Neuron (in vitro differentiated cells): ENCODE measurements around the gene DNAJC19.

ENCODE experiments used
- H2AFZ ChIP-seq: one replicate; pipeline ENCODE4 v1.6.1; 2013; ENCODE audit warnings: low read depth, mild to moderate bottlenecking, inconsistent platforms, low read length, moderate library complexity
- H3K27me3 ChIP-seq: one replicate; pipeline ENCODE4 v1.6.1; 2013; ENCODE audit warnings: low read length; ENCODE audit not compliant: insufficient read depth
- H3K36me3 ChIP-seq: one replicate; pipeline ENCODE4 v1.6.1; 2013; ENCODE audit warnings: low read length; ENCODE audit not compliant: insufficient read depth
- H3K4me1 ChIP-seq: one replicate; pipeline ENCODE4 v1.6.1; 2013; ENCODE audit warnings: low read length; ENCODE audit not compliant: insufficient read depth
- H3K4me3 ChIP-seq: 2 replicates; pipeline ENCODE4 v1.5.1; 2013; ENCODE audit warnings: mild to moderate bottlenecking, low read length, moderate library complexity
- H3K9me3 ChIP-seq: one replicate; pipeline ENCODE4 v1.6.1; 2013; ENCODE audit warnings: low read length

The DNAJC19 gene

DNA sequence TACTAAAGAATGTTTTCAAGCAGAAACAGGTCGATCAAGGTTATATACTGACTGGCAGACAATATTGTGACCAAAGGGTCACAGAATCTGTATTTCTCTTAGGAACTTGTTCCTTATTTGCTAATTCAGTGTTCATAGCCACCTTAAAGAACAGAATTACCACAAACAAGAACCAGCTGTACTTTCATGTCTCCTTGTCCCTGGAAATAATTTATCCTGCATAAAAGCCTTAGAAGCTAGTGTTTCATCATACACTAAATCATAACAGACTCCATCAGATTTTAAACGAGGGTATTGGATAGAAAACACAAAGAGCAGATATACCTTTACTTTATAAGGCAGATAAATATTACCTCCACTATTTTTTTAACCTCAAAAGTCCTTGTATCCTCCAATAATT is 6.4 kb downstream of the DNAJC19 start:
- no peak overlapping the region for H2AFZ ChIP-seq
- H3K9me3 ChIP-seq: no peaks in the 10 kb centered on the region
- no peaks in the 10 kb centered on the region for H3K27me3 ChIP-seq
- H3K36me3 ChIP-seq: peaks cover 53% of the 10 kb centered on the region
- no peaks in the 10 kb centered on the region for H3K4me1 ChIP-seq
- H3K4me3 ChIP-seq: no peak overlapping the region

DNA sequence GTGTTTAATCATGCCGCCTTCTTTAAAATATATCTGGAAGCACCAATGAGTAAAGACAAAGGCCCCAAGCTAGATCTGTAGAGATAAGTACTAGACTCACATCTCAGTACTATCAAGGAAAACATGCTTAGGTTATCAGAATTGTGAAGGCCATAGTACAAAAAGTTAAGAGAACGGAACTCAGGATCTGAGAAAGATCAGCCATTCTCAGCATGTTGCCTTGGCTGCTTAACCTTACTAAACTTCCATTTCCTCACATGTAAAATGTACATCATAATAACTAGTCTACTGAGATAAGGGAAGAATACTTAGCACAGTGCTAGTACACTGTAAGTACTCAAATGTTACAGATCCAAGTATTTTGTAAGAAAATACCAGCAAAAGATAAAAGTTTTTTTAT is 7.6 kb downstream of the DNAJC19 start:
- H3K4me3 ChIP-seq: no peak overlapping the region
- H3K9me3 ChIP-seq: no peaks in the 10 kb centered on the region
- H3K36me3 ChIP-seq: peaks cover 58% of the 10 kb centered on the region
- H3K4me1 ChIP-seq: peaks cover 5% of the 10 kb centered on the region
- H3K27me3 ChIP-seq: no peaks in the 10 kb centered on the region
- H2AFZ ChIP-seq: no peak overlapping the region

DNA sequence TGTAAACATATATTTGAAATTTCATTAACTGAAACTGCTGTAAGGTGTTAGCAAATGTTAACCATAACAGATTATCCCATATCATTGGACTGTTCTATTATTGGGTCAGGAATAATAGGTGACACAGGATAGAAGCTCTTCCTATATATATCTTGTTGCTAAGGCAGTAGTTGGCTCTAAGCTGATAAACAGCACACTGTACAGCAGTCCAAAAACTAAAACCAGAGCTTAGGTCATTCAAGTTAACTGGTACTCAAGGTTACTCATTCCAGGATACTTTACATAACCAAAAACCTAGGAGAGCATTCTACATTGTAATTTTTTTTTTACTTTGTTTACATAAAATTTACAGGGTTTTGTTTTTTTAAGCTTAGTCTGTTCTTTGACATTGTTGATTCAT is 8.9 kb downstream of the DNAJC19 start:
- no peaks in the 10 kb centered on the region for H3K9me3 ChIP-seq
- H3K27me3 ChIP-seq: no peaks in the 10 kb centered on the region
- no peak overlapping the region for H3K4me3 ChIP-seq
- H2AFZ ChIP-seq: no peak overlapping the region
- peaks cover 63% of the 10 kb centered on the region for H3K36me3 ChIP-seq
- peaks cover 7% of the 10 kb centered on the region for H3K4me1 ChIP-seq

DNA sequence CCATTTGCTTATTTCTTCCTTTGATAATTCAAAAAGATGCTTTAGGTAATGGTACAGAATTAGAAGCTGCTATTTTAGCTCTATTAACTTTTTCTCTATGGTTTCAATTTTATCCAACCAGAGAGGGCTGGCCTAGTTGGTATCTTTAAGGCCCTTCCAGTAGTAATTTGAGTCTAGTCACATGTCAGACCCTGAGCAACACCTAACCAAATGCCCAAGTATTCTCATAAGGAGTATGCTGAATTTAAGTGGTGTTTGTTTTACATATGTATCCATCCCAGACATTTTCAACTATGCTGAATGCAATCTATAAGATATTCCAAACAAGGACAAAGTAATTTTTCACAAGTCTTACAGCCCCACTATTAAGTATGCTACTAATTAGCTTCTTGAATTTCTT is 9.6 kb downstream of the DNAJC19 start:
- peaks cover 64% of the 10 kb centered on the region for H3K36me3 ChIP-seq
- H3K9me3 ChIP-seq: no peaks in the 10 kb centered on the region
- no peaks in the 10 kb centered on the region for H3K27me3 ChIP-seq
- H3K4me1 ChIP-seq: peaks cover 7% of the 10 kb centered on the region
- H2AFZ ChIP-seq: no peak overlapping the region
- no peak overlapping the region for H3K4me3 ChIP-seq

DNA sequence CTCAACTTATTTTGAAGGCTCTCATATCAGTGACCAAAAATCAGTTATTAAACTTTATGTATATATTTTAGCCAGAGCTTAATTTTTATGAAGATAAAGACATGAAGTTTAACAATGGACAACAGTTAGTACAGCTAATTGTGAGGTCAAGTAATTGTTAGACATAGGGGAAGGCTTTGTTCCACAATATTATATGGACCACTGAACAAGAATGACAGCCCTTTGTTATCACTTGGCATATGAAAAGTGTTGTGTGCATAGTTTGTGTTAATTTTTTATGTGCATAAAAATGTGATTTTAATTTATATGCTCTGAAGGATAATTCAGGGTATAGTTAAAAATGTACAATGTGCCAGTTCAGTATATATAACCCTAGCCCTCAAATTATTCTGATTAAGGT is 12.0 kb downstream of the DNAJC19 start:
- H2AFZ ChIP-seq: no peak overlapping the region
- H3K9me3 ChIP-seq: no peaks in the 10 kb centered on the region
- peaks cover 7% of the 10 kb centered on the region for H3K4me1 ChIP-seq
- no peak overlapping the region for H3K4me3 ChIP-seq
- H3K27me3 ChIP-seq: no peaks in the 10 kb centered on the region
- H3K36me3 ChIP-seq: peaks cover 65% of the 10 kb centered on the region

DNA sequence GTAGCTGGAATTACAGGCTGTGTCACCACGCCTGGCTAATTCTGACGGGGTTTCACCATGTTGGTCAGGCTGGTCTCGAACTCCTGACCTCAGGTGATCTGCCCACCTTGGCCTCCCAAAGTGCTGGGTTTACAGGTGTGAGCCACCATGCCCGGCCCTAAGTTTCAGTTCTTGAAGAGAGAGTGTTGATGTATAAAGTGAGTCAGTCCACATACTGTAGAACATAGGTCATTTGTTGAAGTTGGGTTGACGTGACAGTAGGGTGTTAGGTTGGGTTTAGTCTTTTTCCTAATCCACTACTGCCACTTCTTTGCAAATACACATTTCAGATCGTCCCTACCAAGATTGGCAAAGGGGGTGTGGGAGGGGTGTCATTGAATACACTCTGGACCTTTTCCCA is 15.2 kb downstream of the DNAJC19 start:
- no peak overlapping the region for H2AFZ ChIP-seq
- H3K9me3 ChIP-seq: no peaks in the 10 kb centered on the region
- peaks cover 7% of the 10 kb centered on the region for H3K4me1 ChIP-seq
- no peak overlapping the region for H3K4me3 ChIP-seq
- H3K36me3 ChIP-seq: peaks cover 88% of the 10 kb centered on the region
- H3K27me3 ChIP-seq: no peaks in the 10 kb centered on the region

DNA sequence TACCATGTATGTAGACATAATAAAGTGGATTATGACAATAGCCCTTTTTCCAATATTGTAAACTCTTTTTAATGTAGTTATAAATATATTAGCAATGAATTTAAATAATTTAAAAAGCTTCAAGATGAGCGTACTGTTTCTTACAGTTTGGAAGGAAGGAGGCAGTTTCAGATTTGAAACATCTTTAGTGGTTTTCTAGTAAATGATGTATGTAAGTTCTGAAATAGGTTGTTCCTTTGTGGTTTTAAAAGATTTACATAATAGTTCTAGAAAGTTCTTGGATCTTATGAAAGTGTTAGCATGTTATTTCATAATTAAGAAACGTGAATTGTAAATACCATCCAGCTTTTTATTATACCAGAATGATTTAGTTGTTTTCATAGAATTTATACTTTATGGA is 16.0 kb downstream of the DNAJC19 start:
- H3K27me3 ChIP-seq: no peaks in the 10 kb centered on the region
- no peaks in the 10 kb centered on the region for H3K9me3 ChIP-seq
- H3K4me3 ChIP-seq: no peak overlapping the region
- H2AFZ ChIP-seq: no peak overlapping the region
- H3K4me1 ChIP-seq: peaks cover 7% of the 10 kb centered on the region
- peaks cover 89% of the 10 kb centered on the region for H3K36me3 ChIP-seq

DNA sequence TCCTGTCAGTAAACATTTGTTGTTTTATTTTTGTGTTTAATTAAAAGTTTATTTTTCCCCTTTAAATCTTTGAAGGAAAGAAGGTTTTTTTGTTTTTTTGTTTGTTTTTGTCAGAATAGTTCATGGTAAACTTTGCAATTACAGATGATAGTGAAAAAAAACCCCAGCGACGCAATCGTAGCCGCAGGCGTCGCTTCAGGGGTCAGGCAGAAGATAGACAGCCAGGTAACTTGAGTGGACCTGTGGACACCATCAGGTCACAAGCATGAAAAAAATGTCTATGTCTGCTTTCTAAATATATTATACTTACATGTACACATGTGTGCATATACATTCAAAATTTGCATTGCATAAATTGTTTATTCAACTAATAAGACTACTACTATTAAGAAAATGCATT is 18.6 kb downstream of the DNAJC19 start:
- H3K4me1 ChIP-seq: no peaks in the 10 kb centered on the region
- H3K4me3 ChIP-seq: no peak overlapping the region
- no peaks in the 10 kb centered on the region for H3K27me3 ChIP-seq
- H2AFZ ChIP-seq: no peak overlapping the region
- H3K36me3 ChIP-seq: peaks cover 89% of the 10 kb centered on the region
- H3K9me3 ChIP-seq: no peaks in the 10 kb centered on the region

DNA sequence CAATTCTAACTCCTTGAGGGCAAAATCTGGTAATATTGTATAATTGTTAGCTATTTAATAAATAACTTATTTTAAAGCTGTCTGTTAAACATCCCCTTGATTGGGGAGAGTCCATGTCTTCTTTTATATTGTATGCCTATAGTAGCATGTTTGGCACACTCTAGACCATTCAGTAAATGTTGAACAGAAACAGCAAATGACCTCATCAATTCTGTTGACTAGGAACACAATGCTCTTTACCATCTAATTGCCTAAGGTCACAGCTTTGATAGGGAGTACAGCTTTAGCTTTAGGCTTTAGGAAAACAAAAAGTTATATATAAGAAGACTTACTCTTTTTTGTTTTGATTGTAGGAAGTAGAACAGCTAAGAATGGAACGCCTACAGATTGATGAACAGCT is 27.0 kb downstream of the DNAJC19 start:
- no peak overlapping the region for H3K4me3 ChIP-seq
- H3K4me1 ChIP-seq: no peaks in the 10 kb centered on the region
- no peaks in the 10 kb centered on the region for H3K27me3 ChIP-seq
- no peak overlapping the region for H2AFZ ChIP-seq
- H3K9me3 ChIP-seq: no peaks in the 10 kb centered on the region
- peaks cover 91% of the 10 kb centered on the region for H3K36me3 ChIP-seq

DNA sequence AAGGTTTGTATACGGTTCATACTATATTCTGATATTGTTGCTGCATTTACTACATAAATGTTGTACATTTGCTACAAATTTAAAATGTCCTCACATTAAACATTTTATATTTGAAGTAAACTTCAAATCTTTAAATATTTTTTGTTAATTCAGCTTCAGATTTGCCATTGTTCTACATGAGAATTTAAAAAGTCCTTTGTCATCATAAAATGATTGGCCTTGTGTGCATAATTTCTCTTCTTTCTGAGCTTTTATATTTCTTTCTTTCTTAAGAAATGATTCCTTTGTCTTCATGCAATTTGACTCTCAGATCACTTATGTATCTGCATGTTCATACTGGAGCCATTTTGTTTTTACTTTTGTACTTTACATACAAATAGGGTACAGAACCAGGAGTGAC is 28.0 kb downstream of the DNAJC19 start:
- H3K9me3 ChIP-seq: no peaks in the 10 kb centered on the region
- no peak overlapping the region for H3K4me3 ChIP-seq
- H3K4me1 ChIP-seq: no peaks in the 10 kb centered on the region
- H3K27me3 ChIP-seq: no peaks in the 10 kb centered on the region
- no peak overlapping the region for H2AFZ ChIP-seq
- H3K36me3 ChIP-seq: peaks cover 89% of the 10 kb centered on the region

DNA sequence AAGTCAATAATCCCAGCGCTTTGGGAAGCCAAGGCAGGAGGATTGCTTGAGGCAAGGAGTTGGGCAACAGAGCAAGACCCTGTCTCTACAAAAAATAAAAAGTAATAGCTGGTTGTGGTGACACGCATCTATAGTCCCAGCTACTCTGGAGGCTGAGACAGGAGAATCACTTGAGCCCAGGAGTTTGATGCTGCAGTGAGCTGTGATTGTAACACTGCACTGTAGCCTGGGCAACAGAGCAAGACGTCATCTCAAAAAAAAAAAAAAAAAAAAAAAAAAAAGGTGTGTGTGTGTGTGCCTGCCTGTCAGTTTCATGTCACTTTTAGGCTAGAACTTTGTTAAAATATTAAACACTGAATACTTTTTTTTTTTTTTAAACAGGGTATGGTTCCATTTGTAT is 28.4 kb downstream of the DNAJC19 start:
- Histone ChIP-seq H3K9me3 (no peaks in the 10 kb centered on the region), H3K36me3 (peaks cover 89% of the 10 kb centered on the region), H2AFZ (no peak overlapping the region), H3K27me3 (no peaks in the 10 kb centered on the region), H3K4me3 (no peak overlapping the region), H3K4me1 (no peaks in the 10 kb centered on the region)

DNA sequence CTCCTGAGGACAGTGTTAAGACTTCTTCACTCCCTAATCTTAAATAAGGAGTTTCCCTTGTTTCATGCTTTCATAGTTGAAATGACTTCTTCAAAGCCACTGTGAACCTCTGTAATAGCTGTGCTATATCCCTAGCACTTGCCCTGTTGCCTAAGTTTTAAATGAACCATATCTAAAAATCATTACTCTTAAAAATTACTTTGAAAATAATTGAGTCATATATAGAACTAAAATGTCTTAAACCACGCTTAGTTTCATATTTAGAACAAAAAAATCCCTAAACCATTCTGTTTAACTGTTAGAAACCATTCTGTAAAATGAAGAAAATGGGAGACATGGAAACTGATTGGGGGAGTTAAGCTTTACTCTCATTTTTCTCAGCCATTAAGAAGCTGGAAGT is 29.8 kb downstream of the DNAJC19 start:
- no peaks in the 10 kb centered on the region for H3K27me3 ChIP-seq
- no peaks in the 10 kb centered on the region for H3K4me1 ChIP-seq
- H3K36me3 ChIP-seq: peaks cover 87% of the 10 kb centered on the region
- no peak overlapping the region for H2AFZ ChIP-seq
- H3K4me3 ChIP-seq: no peak overlapping the region
- H3K9me3 ChIP-seq: no peaks in the 10 kb centered on the region

DNA sequence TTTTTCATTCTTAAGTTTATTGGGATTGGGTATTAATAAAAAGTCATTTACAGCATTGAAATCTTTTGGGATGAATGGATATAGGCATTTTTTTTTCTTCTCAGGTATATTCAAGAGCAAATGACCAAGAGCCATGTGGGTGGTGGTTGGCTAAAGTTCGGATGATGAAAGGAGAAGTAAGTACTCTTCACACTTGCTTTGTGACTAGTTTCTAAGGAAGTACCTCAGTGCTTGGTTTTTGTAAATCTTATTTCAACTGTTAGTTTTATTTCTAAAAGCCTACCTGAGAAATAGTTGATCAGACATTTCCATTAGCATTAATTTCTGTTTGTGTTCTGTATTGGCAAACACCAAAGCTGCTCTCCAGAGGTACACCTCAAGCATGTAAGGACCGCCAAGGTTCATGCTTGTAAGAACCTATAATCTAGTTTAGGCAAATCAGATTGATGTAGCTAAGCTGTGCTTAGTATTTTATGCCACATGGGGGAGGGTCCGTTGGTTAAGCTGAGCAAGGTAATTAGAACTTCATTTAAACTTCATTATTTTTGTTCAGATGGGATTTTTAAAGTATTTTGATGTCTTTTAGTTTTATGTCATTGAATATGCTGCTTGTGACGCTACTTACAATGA is 41.7 kb downstream of the DNAJC19 start:
- H3K4me1 ChIP-seq: no peaks in the 10 kb centered on the region
- no peaks in the 10 kb centered on the region for H3K27me3 ChIP-seq
- no peaks in the 10 kb centered on the region for H3K9me3 ChIP-seq
- no peak overlapping the region for H2AFZ ChIP-seq
- H3K4me3 ChIP-seq: no peak overlapping the region
- H3K36me3 ChIP-seq: peaks cover 73% of the 10 kb centered on the region

DNA sequence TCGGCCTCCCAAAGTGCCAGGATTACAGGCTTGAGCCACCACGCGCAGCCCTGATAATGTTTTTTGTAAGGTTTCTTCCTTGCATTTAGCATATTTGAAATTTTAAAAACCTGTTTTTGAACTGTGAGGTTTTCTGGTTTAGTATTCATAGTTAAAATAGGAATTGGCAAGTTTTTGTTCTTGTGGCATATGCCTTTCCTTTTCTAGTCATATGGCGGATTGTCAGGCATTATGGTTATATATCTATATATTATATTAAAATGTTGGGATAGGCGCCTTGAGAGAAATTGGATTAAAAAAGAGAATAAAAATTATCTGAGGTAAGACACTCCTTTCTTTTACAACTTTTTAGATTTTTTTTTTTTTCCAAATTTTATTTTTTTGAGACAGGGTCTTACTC is 48.7 kb downstream of the DNAJC19 start:
- Histone ChIP-seq H3K27me3 (no peaks in the 10 kb centered on the region), H3K4me1 (no peaks in the 10 kb centered on the region), H3K9me3 (no peaks in the 10 kb centered on the region), H2AFZ (no peak overlapping the region), H3K36me3 (peaks cover 62% of the 10 kb centered on the region), H3K4me3 (no peak overlapping the region)
